CD4-positive, alpha-beta T cell treated with Interferon gamma for 1 hour (primary cell): ENCODE results near the gene KMT5C.
"Not testable (repeated sequence)": the region's sequence is repeated elsewhere in the genome, so short reads cannot be mapped to it uniquely, and the experiment has no call there.

ENCODE experiments used
- DNase-seq: peaks from one replicate; pipeline ENCODE4 v3.0.0-alpha.2; 2020

The KMT5C gene

DNA sequence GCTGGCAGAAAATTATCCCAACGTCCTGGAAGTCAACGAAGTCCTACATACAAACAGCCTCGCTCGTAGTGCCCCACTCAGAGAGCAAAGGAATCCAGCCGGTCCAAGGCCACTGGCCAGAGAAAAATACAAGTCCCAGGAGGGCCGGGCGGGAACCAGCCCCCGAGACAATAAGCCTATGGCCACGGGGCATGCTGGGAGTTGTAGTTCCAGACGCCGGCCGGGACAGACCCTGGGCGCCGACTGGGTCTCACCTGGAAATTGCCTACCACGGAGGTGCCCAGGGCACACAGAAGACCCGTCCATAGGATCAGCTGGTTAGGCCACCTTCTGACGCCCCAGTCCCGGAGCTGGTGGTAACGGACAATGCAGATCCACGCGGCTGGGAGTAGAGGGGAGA lies 19.9 kb upstream of the KMT5C start:
- no peak for DNase-seq

DNA sequence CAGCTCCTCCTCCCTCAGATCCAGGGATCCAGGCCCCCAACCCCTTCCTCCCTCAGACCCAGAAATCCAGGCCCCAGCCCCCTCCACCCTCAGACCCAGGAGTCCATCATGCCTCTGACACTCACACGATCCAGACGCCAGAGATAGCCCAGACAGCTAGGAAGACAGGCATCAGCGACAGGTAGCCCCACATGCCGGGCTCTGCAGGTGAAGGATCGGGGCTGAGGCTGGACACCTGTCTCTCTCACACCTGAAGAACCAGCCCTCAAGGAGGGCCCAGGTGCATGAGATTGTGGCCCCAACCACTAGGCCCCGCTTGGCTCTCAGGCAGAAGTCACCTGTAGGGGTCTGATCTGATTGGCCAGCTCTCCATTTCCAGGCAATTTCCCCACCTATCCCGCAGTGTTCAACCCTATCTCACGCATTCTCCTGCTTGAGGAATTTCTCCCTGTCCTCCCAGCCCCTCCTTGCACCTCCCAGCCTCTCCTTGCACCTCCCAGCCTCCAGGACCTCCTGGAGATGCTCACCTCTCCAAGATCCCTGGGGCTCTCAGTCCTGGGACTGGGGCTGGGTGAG lies 18.7 kb upstream of the KMT5C start:
- DNase-seq, result no peak

DNA sequence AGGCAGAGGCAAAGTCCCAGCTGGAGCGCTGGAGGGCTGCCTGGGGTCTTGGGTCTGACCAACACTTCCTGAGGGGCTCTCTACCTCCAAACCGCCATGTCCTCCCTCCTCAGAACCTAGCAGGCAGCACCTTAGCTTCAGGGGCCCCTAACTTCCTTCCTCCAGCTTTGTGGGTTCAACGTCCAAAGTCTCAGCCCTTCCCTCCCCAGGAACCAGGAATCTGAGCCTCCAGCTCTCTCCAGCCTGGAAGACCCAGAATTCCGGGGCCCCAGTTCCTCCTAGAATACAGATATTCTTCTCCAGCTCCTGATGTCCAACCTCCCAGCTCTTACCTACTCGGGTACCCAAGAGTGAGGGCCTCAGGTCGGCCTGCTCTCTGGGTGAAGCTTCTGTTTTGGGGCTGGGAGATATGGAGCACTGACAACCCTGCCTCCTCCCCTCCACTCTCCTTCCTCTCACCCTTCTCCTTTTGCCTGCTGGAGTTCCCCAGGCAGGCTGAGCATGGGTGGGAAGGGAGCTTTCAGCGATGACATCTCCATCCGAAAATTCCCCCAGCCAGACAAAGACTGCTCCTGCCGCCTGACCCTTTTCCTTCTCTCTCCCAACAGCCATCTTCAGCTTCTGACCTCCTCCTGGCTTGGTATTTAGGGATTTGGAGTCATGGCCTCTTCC lies 18.1 kb upstream of the KMT5C start:
- DNase-seq, result no peak

DNA sequence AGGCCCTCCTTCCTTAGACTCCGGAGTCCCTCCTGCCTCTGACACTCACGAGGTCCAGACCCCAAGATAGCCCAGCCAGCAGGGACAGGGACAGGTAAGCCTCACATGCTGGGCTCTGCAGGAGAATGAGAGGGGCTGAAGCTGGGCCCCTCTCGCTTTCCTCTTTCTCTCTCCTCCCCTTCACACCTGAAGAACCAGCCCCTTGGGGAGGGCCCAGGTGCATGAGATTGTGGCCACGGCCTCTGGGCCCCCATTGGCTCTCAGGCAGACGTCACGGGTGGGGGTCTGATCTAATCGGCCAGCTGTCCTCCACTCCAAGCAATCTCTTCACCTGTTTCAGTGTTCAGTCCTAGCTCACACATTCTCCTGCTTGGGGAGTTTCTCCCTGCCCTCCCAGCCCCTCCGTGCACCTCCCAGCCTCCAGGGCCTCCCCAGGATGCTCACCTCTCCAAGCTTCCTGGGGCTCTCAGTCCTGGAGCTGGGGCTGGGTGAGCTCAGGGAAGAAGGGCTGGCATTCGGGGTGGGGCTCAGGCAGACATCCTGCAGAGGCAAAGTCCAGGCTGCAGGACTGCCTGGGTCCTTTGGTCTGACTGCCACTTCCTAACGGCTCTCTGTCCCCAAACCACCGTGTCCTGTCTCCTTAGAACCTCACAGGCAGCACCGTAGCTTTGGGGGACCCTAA lies 17.3 kb upstream of the KMT5C start:
- DNase-seq, result no peak

DNA sequence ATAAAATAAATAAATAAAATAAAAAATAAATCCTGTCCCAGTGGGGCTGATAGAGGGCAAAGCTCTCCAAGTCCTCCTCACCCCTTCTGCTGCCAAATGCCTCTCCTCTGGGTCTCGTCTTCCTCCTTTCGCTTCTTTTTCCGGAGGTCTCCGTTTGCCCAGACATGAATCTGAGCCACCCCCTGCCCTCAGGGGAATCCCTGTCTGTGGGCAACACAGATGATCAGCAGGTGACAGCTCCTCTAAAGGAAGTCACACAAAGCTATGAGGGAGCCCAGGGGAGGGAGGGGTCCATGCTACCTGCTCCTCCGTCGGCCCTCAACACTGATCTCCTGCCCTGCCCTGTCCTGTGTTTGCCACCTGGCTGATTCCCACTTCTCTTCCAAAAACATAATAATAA lies 15.0 kb upstream of the KMT5C start:
- DNase-seq, result no peak

DNA sequence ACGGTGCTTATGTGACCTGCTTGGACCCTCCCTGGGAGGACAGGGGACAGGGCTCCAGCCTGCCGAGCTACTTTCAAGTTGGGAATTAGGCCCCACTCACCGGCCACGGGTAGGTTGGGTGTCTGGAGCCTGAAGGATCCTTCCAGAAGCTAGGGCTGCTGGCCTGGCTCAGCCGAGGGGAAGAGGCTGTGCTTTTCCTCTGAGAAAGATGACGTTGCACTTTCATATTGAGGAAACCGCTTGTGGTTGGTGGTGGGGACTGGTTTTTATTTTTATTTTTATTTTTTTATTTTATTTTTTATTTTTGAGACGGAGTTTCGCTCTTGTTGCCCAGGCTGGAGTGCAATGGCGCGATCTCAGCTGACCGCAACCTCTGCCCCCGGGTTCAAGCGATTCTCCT lies 14.5 kb upstream of the KMT5C start, which contains the start of gene TMEM150B:
Gene TMEM150B, minus strand, starts transcription at position 170 of the 400 bp plus-strand sequence. CDS start 4,305 bp downstream, outside the sequence.
- DNase-seq, result no peak

DNA sequence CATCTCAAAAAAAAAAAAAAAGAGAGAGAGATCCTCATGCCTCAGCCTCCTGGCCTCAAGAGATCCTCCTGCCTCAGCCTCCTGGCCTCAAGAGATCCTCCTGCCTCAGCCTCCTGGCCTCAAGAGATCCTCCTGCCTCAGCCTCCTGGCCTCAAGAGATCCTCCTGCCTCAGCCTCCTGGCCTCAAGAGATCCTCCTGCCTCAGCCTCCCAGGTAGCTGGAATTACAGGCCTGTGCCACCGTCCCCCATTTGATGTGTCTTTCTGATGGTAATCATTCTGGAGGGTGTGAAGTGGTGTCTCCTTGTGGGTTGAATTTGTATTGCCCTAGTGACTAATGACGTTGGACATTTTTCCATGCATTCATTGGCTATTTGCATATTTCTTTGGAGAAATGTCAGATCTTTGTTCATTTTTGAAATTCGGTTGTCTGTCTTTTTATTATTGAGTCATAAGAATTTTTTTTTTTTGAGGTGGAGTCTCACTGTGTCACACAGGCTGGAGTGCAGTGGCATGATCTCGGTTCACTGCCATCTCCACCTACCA lies 10.8 kb upstream of the KMT5C start:
- not testable (repeated sequence) for DNase-seq

DNA sequence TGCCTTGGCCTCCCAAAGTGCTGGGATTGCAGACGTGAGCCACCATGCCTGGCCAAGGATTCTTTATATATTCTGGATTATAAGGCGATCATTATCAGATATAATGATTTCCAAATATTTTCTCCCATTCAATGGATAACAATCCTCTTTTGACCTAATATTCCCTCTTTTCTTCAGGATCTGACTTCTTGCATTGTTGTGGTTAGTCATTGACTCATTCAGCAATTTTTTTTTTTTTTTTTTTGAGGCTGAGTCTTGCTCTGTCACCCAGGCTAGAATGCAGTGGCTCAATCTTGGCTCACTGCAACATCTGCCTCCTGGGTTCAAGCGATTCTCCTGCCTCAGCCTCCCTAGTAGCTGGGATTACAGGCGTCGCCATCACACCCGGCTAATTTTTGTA lies 9.9 kb upstream of the KMT5C start:
- DNase-seq, result not testable (repeated sequence)

DNA sequence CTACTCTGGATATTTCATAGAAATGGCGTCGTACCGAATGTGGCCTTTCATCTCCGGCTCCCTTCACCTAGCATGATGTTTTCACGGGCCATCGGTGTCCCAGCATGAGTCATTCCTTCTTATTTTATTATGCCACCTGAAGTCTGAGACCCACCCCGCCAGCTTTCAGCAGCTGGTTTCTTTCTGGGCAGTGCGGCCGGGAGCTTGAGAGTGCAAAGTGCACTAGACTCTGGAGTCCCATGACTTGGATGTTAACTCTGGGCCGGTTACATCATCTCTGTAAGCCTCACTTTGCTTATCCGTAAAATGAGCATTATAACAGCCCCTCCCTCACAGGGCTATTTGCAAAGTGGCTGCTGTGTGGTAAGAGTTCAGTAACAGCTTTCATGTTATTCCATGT lies 5.8 kb upstream of the KMT5C start:
- DNase-seq, result no peak

DNA sequence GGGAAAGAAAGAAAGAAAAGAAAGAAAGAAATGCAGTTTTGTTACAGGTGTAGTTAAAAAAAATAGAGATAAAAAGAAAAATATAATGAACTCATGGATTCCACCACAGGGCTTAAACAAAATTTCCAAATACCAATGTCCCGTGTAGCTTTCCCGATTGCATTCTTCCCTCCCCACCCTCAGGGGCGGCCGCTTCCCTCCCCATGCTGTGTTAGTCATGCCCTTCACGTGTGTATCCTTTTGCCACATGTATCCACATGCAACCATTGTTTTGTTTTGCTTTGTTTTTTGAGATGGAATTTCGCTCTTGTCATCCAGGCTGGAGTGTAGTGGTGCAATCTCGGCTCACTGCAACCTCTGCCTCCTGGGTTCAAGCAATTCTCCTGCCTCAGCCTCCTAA lies 3.6 kb upstream of the KMT5C start:
- no peak for DNase-seq

DNA sequence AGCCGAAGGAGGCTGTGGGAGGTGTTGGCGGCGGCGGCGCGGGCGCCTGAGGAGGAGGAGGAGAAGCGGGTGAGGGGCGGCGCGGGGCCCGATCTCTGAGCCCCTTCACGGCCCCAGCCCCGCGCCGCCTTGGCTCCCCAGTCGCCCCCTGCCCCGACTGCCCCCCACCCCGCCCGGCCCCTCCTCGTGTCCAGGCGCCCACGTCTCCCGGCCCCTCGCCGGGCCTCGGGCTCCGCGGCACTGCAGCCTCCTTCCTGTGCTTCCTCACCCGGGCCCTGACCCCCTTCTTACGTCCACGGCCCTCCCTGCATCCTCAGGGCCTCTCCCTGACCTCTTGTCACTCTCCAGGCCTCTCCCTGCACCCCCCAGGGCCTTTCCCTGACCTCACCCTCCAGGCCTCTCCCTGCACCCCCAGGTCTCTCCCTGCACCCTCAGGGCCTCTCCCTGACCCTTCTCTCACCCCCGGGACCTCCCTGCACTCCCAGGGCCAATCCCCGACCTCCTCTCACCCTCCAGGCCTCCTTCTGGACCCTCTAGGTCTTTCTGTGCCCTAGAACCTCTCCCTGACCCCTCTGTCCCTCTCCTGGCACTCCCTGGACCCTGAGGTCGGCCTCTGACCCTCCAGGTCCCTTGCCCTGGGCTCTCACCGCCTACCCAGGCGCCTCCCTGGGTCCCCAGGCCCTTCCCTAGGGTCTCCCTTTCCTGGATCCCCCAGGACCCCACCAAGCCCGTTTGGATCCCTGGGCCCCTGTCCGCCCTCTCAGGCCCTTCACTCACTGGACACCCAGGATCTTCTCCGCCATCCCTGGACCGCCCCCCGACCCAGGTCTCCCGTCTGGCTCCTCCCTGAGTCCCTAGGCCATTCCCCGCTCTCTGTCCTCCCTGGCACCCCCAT lies 460 bp downstream of the KMT5C start:
- peak; percentile 30 for DNase-seq

DNA sequence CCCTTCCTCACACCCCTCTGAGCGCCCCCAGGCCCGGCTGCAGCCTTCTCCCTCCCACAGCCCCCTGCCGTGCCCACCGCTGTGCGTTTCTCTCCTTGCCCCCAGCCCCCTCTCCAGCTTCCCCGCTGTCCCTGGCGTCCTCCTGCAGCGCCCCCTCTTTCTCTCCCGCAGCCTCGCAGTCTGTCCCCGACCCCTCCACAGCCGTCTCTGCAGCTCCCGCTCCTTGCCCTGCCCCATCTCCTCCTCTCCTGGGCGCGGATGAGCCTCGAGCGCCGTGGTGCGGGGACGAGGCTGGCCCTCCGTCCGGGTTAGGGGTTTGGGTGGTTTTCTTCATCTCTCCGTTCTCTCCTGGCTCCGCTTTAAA lies 1.1 kb downstream of the KMT5C start:
- no peak for DNase-seq

DNA sequence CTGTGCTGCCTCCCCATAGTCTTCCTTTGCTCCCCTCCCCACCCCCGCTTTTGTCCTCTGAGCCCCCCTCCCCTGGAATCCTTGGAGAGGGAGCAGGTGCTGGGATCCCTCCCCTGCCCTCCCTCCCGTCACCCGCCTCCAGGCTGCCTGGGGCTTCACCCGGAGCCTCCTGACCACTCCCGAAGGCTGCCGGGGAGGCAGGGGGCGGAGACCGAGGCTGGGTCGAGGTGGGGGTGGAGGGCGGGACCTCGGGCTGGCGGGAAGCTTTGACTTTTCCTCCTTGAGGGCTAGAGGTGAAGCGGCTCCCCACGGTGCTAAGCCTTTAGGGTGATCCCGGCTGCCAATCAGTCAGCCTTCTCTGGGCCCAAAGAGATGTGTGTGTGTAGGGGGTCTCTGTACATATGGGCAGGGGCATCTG lies 1.5 kb downstream of the KMT5C start:
- peak; percentile 52 for DNase-seq

DNA sequence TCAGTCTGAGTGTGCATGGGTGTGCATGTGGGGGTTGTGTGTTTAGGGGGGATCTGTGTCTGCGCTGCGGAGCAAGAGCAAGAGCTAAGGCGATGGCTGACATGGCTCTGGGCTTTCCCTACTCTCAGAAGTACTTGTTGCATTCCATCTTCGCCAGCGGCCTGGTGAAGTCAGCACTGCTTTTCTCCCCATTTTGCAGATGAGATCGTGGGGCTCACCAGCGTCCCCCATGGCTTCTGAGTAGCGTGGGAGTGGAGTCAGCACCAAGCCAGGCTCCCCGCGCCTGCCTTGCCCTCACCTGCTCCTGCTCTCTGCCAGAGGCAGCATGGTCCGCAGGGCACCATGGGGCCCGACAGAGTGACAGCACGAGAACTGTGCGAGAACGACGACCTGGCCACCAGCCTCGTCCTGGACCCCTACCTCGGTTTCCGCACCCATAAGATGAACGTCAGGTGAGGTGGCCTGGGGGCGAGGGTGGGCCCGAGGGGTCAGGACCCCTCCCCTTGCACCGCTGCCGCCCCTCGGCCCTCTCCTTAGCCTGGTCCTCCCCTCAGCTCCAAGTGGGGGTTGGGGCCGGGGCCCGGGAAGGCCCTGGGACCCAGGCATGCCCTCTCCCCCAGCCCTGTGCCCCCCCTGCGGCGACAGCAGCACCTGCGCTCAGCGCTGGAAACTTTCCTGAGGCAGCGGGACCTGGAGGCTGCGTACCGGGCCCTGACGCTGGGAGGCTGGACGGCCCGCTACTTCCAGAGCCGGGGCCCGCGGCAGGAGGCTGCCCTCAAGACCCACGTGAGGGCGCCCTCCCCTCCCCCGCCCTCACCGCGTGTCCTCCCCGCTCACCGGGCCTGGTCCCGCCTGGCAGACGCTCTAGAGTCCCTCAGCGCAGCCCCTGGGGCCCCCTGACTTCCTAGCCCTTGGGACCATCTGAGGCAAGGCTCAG lies 2.2 kb downstream of the KMT5C start:
- DNase-seq, result no peak

DNA sequence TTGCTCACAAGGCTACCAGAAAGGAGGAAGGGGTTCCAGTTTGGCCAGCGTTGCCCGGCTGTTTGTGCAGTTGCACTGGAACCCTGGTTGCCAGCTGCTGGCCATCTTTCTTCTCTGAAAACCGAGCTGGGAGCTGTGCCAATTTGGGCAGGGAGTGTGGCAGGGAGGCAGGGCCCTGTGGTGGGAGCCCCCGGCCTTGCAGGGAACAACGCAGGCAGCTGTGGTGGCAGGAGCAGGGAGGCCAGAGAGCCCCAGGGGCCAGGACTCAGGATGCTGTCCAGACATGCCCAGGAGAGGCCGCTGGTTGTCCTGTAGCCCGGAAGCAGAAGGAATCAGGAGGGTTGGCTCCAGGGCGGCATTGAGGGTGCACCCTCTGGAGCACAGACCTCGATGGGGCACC lies 4.8 kb downstream of the KMT5C start:
- no peak for DNase-seq

DNA sequence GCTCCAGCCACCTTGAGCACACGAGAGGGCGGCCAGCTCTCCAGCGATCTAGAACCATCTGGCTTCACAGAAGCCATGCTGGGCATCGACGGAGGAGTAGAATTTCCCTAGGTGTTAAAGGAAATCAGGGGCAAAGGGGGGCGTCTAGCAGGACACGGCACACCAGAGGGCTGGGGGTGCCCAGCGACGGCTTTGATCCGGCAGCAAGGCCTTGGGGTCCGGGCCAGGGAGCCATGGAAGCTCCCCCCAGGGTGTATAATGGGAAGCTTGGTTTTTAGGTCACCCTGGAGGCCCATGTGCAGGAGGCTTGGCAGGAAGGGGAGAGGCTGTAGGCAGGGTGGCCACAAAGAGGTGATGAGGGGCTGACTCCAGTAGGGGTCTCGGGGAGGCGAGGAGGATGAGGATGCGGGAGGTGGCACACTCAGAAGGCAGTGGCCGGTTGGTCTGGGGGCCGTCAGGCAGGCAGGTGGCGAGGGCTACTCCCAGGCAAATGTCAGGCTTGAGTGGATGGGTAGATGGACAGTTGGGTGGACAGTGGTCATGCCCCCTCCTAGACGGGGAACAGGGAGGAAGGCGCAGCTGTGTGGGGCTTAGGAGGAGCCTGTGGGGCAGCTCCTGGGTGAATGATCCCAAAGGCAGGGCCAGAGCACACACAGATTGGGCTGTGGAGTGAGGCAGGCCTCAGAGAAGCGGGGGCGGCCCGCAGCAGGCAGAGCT lies 5.6 kb downstream of the KMT5C start:
- DNase-seq, result no peak

DNA sequence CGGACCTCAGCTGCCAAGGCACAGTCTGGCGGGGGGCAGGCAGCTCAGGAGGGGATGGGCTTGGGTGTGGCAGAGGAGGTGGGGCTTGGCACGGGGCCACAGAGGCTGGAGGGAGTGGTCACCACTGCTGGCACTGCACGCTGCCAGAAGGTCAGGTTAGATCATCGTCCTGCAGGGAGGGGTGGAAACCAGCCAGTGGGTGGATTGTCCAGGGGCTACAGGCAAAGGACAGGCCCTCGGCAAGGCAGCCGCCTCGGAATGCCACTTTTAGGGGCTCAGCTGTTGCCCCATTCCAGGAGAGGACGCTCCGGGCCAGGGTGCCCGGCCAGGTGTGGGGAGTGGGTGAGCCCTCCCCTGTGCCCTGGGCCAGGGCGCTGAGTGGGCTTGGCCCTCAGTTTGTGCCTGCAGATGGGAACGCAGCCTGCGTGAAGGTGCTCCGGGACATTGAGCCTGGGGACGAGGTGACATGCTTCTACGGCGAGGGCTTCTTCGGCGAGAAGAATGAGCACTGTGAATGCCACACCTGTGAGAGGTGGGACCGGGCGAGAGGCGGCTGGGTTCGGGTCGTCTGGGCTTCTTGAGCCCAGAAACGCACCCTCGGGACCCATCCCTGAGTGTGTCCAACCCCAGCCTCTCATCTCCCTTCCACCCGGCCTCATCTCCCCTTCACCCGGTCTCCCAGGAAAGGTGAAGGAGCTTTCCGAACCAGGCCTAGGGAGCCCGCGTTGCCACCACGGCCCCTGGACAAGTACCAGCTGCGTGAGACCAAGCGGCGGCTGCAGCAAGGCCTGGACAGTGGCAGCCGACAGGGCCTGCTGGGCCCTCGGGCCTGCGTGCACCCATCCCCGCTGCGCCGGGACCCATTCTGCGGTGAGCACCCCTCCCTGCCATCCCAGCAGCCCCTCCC lies 6.4 kb downstream of the KMT5C start:
- no peak for DNase-seq

DNA sequence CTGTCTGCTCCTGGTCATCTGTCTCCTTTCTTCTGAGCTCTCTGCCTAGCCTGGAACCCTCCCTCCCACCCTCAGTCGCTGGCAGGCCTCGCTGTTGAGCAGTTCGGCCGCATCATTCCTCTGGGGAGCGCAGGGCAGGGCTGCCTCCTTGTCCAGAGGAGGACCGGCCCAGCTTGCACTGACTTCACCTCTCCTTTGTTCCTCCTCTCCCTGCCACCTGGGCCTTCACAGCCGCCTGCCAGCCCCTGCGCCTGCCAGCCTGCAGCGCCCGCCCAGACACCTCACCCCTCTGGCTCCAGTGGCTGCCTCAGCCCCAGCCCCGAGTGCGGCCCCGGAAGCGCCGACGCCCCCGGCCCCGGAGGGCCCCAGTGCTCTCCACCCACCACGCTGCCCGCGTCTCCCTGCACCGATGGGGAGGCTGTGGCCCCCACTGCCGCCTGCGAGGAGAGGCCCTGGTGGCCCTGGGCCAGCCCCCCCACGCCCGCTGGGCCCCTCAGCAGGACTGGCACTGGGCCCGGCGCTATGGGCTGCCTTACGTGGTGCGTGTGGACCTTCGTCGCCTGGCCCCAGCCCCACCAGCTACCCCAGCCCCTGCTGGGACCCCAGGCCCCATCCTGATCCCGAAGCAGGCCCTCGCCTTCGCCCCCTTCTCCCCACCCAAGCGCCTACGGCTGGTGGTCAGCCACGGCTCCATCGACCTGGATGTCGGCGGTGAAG lies 7.2 kb downstream of the KMT5C start:
- no peak for DNase-seq

DNA sequence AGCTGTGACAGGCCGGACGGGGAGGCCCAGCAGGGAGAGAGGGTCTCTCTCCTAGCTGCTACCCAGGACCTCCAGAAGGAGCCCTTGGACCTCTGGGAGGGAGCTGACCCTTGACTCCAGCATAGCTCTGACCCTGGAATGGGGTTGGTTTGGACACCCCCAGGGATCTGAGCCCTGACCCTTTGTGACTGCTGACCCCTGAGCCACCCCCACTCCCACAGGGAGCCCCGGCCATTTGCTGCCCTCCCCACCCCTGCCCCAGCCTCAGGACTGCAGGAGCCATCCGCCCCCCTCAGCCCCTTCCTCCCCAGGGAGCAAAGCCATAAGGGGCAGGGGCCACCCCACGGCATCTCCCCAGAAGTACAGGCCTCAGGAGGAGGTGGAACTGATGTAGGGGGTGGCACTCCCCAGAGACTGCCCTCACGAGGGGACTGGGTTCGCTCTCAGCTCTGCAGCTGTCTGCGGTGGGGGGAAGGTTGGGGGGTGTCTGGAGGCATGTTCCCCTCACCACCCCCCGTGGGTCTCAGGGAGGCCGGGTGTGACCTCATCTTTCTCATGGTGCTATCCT lies 7.8 kb downstream of the KMT5C start:
- DNase-seq, result no peak
